Bronchial epithelial cell (primary cell): ENCODE results near the gene MLXIP. TPM values are rescaled to one million over a fixed set of nuclear protein-coding genes. Genes with fewer than 3 reads are reported as not detected.

Experiments used
- DNase-seq: peaks from one replicate; pipeline ENCODE4 v3.0.0-alpha.2; 2010; ENCODE audit warnings: low read depth
- FAIRE-seq: peaks from 2 replicates; lab custom pipeline; 2011; peaks lifted over from hg19 to GRCh38; lab: Jason Lieb, UNC
- H3K27me3 ChIP-seq: 2 replicates; pipeline ENCODE4 v1.5.1; 2011; ENCODE audit warnings: low read length; ENCODE audit not compliant: control insufficient read depth, insufficient read depth
- H3K36me3 ChIP-seq: 2 replicates; pipeline ENCODE4 v1.5.1; 2011; ENCODE audit warnings: low read length; ENCODE audit not compliant: control insufficient read depth, insufficient read depth
- H3K4me3 ChIP-seq: 2 replicates; pipeline ENCODE4 v1.5.1; 2011; ENCODE audit warnings: mild to moderate bottlenecking, low read depth, low read length, control low read depth
- total RNA-seq: library from RNA; depleted of rRNA; stranded (reverse); fragments of >200 nt; gene quantifications from 2 replicates; pipeline ENCODE4 v1.2.1, GENCODE V29; 2014
- TF ChIP-seq, protein P1 (sequence below): IDR thresholded peaks from 2 replicates; pipeline ENCODE4 v1.5.1; 2011; ENCODE audit warnings: mild to moderate bottlenecking, moderate library complexity, low read length, control low read depth, inconsistent platforms; ENCODE audit not compliant: insufficient read depth, severe bottlenecking

MLXIP gene
- total RNA-seq, 1 donor from 2014 or later, result 9.2 TPM

DNA sequence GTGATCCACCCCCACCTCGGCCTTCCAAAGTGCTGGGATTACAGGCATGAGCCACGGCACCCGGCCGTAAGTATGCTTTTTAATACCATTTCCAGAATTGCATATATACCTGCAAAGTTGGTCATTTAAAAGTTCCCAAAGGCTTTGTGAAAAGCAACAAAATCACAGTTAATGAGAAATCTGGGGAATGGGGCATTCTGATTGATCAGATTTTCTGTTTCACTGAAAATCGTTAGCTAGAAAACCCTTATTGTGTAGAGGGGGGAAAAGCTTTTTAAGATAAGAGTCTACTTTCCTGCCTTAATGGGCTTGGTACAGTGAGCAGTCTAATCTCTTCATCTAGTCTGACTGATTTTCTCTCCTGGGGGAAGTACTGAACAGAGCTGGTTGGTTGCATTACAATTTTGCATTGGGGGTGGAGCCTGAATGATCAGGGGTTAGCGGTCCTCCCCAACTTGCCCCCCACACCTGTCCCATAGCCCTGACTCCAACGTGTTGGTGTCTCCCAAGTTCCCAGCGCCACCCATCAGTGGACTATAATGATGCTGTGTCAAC, 71.6 kb downstream of the MLXIP start:
- H3K36me3 ChIP-seq, result no peaks in the 10 kb centered on the region
- TF ChIP-seq, protein P1, sequence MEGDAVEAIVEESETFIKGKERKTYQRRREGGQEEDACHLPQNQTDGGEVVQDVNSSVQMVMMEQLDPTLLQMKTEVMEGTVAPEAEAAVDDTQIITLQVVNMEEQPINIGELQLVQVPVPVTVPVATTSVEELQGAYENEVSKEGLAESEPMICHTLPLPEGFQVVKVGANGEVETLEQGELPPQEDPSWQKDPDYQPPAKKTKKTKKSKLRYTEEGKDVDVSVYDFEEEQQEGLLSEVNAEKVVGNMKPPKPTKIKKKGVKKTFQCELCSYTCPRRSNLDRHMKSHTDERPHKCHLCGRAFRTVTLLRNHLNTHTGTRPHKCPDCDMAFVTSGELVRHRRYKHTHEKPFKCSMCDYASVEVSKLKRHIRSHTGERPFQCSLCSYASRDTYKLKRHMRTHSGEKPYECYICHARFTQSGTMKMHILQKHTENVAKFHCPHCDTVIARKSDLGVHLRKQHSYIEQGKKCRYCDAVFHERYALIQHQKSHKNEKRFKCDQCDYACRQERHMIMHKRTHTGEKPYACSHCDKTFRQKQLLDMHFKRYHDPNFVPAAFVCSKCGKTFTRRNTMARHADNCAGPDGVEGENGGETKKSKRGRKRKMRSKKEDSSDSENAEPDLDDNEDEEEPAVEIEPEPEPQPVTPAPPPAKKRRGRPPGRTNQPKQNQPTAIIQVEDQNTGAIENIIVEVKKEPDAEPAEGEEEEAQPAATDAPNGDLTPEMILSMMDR, result no peak
- DNase-seq, result no peak
- no peaks in the 10 kb centered on the region for H3K27me3 ChIP-seq
- FAIRE-seq, result no peak
- no peak overlapping the region for H3K4me3 ChIP-seq

DNA sequence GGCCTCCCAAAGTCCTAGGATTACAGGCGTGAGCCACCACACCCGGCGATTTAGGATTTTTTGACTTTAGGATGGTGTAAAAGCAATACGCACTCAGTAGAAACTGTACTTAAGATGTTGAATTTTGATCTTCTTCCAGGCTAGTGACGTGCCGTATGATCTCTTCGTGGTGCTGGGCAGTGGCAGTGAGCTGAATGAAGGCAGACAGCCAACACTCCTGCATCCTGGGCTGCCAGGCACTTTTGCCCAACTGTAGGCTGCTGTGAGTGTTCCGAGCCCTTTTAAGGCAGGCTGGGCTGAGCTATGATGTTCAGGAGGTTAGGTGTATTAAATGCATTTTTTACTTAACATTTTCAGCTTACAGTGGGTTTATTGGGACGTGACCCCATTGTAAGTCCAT, 74.2 kb downstream of the MLXIP start:
- Histone ChIP-seq H3K4me3 (no peak overlapping the region), H3K27me3 (no peaks in the 10 kb centered on the region), H3K36me3 (no peaks in the 10 kb centered on the region)
- DNase-seq (no peak), FAIRE-seq (no peak)
- TF ChIP-seq, protein P1, result no peak

DNA sequence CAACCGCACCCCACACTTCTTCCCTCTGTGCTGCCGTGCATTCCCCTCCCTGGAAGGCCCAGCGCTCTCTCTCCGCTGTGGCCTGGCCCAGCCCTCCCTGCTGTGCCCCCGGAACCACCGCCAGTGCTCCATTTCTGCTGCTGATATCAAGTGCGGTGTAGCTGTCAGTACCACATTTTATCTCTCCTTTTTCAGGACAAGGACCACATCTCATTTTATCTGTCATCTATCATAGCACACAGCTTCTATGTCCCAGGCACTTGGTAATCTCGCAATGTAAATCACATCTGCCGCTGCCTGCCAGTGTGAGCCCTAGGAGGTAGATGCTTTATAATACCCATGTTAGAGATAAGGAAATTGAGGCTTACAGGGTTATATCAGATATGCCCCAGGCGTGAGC, 77.1 kb downstream of the MLXIP start:
- FAIRE-seq, result no peak
- H3K4me3 ChIP-seq, result no peak overlapping the region

DNA sequence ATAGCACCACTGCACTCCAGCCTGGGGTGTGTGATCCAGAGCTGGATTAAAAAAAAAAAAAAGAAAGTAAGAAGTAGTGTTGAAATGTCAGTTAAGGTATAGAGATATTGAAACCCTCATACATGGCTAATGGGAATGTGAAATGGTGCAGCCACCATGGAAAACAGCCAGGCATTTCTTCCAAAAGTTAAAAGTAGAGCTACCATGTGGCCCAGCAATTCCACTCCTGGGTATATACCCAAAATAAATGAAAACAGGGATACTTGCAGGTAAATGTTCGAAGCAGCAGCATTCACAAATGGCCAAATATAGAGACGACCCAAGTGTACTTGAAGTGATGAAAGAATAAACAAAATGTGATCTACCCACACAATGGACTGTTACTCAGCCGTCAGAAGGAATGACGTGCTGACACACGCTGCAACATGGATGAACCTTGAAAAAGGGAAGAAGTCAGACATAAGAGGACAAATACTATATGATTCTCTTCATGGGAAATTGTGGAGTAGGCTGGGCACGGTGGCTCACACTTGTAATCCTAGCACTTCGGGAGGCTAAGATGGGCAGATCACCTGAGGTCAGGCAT, 80.2 kb downstream of the MLXIP start:
- DNase-seq, result peak; percentile 89
- no peak for FAIRE-seq
- H3K36me3 ChIP-seq, result no peaks in the 10 kb centered on the region
- H3K4me3 ChIP-seq, result no peak overlapping the region
- TF ChIP-seq, protein P1, result no peak
- no peaks in the 10 kb centered on the region for H3K27me3 ChIP-seq

More for the DNA sequence above, 77.1 kb downstream of the MLXIP start:
- Histone ChIP-seq H3K27me3 (no peaks in the 10 kb centered on the region), H3K36me3 (no peaks in the 10 kb centered on the region)
- DNase-seq, result no peak
- TF ChIP-seq, protein P1, result no peak

DNA sequence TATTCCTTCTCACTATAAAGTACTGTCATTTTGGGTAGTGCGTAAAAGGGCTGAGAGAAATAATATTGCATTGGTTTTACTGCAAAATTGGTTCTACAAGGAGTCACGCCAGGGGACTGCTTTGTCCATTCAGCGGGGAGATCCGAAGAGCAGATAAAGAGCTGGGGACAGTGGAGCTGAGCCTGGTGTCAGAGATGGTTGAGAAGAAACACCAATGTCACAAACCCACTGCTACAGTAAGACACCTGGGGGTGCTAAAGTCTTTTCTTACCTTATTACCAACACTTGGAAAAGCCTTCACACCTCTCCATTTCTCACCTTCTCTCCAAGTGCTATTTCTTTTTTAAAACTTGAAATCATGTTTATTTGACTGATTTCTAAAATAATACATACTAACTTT, 81.3 kb downstream of the MLXIP start:
- TF ChIP-seq, protein P1, result peak; percentile 8
- DNase-seq, result no peak
- Histone ChIP-seq H3K27me3 (no peaks in the 10 kb centered on the region), H3K36me3 (no peaks in the 10 kb centered on the region), H3K4me3 (no peak overlapping the region)
- no peak for FAIRE-seq

DNA sequence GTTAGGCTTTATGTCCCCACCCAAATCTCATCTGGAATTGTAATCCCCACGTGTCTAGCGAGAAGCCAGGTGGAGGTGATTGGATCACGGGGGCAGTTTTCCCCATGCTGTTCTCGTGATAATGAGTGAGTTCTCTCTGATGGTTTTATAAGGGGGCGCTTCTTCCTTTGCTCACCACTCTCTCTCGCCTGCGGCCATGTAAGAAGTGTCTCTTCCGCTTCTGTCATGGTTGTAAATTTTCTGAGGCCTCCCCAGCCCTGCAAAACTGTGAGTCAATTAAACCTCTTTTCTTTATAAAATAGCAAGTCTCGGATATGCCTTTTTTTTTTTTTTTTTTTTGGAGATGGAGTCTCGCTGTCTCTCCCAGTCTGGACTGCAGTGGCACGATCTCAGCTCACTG, 82.2 kb downstream of the MLXIP start:
- FAIRE-seq, result no peak
- TF ChIP-seq, protein P1, result no peak
- Histone ChIP-seq H3K36me3 (no peaks in the 10 kb centered on the region), H3K27me3 (no peaks in the 10 kb centered on the region), H3K4me3 (no peak overlapping the region)
- DNase-seq, result no peak
